Activated CD4-positive, alpha-beta T cell treated with anti-CD3 and anti-CD28 coated beads, Interleukin-2, amount 50 U/mL, for 24 hours (primary cell): Measurements from ENCODE around the gene DOHH.

Source experiments
- DNase-seq, 2 donors: peaks; one replicate each; pipeline ENCODE4 v3.0.0-alpha.2; 2020; ENCODE audit warnings: low read depth in 1 of 2, low spot score in 1 of 2

The DOHH gene, protein sequence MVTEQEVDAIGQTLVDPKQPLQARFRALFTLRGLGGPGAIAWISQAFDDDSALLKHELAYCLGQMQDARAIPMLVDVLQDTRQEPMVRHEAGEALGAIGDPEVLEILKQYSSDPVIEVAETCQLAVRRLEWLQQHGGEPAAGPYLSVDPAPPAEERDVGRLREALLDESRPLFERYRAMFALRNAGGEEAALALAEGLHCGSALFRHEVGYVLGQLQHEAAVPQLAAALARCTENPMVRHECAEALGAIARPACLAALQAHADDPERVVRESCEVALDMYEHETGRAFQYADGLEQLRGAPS

DNA sequence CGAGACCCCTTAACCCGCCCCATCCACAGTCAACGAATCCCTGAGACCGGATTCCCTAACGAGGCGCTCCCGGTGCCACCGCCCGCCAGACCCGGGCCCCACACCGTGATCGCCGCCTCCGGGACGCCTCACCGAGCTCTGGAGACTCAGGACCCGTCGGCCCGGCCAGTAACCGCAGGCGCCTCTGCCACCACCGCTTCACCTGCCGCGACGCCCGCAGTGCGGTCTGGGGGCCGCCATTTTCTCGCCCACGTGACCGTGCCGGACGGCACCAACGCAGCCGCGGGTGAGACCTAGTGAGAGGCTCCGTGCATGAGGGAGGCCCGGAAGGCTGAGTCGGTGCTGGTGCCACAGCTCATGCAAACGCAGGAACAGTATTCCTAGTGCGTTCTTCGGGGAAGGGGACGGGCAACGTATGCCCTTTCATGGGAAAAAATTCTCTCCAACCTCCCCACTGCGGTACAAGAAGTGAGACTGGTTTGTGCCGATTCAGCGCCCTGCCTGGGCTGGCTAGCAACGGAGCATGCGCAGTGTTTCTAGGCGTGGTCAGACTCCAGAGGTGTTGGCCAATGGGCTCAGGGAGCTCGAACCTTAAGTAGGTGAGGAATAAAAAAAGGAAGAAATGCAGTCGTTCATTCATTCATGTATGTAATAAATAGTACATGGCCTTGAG lies at the start of gene DOHH:
TSS of gene DOHH (minus strand) at position 246 of the 673 bp plus-strand sequence. CDS start 3,860 bp downstream, outside the sequence.
- peak; percentile 84 to 96 for DNase-seq

DNA sequence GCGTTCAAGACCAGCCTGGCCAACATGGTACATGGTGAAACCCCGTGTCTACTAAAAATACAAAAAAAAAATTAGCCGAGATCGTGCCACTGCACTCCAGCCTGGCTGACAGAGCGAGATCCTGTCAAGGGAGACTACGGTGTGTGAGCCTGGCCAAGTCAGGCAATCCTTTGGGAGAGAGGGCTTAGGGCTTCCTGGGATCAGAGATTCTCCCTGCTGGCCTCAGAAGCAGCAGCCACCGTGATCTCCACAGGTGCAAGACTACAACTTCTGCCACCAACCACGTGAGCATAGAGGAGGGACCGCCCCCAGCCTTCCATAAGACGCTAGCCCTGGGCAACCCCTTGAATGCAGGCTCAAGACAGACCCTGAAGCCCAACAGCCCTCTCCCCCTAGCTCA lies 49.3 kb upstream of the DOHH start:
- DNase-seq, result no peak

DNA sequence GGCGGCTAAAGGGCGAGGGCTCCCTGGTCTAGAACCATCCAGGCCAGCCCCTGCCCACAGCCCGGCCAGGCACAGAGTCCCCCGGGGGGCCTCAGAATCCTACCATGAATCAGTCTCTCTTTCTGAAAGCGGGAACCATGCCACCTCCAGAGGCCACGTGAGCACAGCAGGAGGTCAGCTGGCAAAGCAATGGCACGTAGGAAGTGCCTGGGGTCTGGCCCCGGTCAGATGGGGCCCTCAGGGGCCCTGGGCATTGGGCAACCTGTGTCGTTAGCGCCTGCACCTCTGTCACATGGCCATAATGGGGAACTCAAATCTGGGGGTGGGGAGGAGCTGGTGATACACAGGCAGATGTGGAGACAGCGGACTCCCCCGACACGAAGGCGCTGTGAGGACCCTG lies 48.1 kb upstream of the DOHH start:
- no peak for DNase-seq

DNA sequence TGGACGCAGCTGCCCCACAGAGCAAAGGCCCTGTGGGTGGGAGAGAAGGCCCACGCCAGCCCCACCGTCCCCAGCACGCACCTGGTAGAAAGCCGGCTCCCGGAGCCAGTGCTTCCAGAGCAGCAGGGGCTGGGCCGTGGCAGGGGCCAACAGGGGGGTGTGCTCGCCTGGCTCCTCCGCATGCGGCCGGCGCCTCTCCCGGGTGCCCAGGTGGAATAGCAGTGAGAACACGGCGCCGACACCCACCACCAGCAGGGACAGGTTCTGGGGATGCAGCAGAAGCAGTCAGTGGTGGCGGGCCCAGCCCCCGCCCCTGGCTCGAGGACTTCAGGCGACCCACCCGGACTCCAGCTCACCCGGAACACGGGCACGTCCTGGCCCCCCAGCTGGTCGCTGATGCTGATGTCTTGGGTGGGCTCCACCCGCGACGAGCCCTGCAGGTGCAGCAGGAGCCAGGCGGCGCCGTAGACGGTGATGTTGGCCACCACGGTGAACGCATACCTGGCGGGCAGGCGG lies 47.4 kb upstream of the DOHH start:
- no peak for DNase-seq

DNA sequence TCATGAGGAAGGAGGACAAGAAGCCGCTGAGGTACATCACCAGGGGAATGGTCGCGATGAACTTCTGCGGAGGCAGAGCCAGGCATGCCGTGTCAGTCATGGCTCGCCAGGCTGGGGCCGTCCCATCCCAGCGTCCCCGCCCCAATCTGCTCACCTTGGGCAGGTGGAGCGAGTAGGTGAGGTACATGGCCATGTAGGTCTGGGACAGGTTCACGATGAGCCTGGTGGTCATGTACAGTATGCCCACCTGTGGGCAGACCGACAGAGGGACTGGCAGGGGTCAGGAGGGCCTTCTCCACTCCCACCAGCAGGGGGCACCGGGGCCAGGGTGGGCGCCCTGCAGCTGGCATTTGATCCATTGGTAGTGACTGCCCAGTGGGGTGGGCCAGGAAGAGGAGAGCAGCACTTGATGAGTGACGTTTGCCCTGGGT lies 46.8 kb upstream of the DOHH start:
- no peak for DNase-seq

DNA sequence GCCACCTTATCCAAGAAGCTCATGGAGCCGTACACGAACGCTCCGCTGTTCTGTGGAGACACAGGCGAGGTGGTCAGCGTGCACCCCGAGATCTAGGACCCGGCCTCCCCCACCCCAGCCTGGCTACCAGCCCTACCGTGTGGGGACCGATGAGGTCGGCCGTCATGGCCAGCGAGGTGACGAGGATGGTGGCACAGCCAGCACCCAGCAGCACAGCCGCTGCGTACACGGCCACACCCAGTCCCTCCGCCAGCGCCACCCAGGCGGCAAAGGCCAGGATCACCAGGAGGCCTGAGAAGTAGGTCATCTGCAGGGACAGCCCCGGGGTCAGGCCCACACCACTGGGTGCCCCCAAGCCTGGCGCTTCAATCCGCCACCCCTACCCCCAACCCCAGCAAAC lies 45.6 kb upstream of the DOHH start:
- DNase-seq, result no peak

DNA sequence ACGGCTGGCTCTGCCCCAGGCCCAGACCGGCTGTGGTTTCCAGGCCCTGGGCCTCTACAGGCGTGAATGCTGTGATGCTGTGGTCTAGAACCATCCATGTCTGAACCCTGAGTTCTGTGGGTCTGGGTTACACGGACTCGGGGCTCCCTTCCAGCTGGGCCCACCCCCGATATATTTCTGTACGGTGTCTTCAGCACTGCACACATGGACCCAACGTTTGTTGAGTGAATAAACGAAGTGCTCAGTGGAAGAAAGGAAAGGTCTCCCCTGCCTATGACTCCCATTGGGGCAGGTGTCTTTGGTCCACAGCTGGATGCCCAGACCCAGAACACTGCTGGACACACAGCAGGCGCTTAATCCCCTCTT lies 45.2 kb upstream of the DOHH start:
- no peak for DNase-seq

DNA sequence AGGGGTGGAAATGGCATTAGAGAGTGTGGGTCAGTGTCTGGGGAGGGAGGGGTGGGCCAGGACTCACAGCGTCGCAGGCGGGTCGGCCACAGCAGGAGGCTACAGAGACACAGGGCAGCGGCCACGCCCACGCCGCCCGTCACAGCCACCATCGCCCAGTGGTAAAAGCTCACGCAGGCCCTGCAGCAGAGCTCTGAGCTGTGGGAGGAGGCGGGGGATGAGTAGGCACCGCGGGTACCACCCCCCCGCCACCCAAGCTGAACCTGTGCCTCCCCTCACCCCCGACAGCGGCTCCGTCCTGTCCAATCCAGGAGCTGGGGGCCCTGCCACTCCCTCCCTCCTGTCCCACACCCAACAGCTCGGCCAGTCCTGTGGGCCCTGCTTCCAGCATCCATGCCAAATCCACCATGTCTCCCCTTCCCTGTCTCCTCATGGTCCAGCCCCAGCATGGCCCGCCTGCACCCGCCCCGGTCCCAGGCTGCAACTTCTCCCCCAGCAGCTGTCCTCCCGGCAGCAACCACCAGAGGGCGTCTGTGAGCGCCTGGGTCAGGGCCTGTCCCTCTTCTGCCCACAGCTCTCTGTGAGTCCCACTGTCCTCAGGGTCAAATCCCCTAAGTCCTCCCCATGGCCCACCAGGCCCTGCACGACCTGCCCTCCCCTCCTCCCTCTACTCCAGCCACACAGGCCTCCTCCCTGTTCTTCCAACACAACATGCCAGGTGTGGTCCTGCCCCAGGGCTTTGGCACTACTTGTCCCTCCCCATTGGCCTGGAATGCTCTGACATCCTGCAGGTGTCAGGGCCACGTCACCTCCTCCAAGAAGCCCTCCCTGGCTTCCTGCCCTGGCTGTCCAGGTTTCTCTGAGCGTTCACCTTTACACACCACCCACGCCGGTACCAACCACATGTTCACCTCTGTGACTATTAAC lies 44.5 kb upstream of the DOHH start:
- DNase-seq, result peak; percentile 61 to 77

DNA sequence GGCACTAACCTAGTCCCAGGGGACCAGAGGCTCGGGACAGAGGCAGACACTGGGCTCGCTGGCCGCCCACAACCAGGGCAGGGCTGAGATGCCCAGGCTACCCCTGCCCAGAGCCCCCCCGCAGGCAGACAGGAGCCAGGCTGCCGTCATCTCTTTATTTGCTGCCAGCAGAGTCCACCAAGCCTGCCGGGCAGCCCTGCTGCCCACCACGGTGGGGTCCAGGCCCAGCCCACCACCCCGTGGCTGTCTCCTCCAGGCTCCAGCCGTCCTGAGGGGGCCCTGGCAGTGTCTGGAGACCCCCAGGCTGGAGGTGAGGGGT lies 43.5 kb upstream of the DOHH start:
- no peak for DNase-seq

DNA sequence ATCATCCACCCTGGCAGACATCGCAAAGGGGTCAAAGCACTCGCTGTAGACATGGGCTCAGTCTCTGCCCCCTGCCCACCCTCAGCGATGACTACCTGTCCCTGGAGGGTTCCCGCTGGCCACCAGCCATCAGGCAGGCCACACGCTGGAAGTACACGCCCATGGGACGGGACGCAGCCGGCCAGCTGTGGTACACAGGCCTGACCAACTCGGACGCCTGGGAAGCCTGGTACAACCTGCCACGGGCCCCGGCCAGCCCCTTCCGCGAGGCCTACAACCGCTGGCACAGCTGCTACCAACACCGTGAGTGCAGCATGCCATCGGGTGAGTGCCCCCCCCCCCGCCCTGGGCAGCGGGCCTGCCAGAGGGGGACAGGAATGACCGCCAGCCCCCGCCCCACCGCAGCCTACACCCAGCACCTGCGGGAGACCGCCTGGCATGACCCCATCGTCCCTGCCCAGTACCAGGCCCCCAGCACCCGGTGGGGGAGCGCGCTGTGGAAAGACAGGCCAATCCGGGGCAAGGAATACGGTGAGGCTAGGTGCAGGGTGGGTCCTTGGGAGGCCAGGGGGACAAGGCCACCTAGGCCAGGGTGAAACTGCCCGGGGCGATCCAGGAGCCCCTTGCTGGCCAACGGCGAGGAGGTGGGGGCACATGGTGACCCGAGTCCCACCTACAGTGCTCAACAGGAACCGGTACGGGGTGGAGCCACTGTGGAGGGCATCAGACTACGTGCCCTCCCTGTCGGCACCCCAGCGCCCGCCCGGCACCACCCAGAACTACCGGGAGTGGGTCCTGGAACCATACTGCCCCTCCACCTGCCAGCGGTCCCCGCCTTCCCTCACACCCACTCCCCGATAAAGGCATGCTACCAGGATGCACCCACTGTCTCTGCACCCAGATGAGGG lies 42.9 kb upstream of the DOHH start:
- DNase-seq, result no peak

DNA sequence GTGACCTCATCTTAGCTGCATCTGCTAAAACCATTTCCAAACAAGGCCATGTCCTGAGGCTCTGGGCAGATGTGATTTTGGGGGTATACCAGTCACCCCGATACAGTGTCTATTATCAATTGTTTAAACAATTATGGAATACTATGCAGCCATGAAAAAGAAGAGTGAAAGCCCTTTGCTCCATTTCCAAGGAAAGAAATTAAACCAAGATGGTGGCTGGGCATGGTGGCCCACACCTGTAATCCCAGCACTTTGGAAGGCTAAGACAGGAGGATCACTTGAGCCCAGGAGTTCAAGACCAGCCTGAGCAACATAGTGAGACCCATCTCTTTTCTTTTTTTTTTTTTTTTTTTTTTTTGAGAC lies 39.3 kb upstream of the DOHH start:
- no peak for DNase-seq

DNA sequence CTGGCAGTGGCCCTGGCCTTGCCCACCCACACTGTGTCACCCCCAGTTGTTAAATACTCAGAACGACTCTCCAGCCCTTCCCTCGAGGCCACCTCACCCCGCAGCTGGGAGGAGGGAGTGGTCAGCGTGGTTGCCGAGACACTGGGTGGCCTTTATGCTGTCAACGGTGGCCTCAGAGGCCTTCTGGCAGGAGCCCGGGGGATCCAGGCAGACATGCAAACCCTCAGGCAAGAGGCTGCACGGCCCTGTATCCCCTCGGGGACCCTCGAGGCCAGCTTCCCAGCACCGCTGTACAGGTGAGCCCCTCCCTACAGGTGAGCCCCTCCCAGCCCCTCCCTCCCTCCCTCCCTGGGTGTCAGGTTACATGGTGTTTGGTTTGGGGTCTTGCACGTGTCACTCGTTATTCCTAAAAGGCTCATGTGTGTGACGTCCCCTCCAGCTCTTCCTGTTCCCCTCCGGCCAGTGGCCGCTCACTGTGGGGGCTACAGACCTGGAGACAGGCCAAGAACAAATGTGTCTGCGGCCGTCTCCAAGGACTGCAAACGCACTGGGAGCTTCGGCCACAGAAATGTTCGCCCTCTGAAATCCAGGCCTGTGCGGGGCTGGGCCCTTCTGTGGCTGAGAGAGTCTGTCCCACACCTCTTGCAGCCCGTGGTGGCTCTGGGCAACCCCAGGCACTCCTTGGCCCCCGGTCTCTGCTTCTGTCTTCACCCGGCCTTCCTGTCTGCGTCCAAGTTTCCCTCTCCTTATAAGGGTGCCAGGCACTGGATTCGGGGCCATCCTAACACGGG lies 38.7 kb upstream of the DOHH start, which contains the start of gene TEKTIP1:
TSS of gene TEKTIP1 (plus strand) at position 210 of the 791 bp plus-strand sequence. CDS start at position 214, 4 bp downstream.
- no peak for DNase-seq

DNA sequence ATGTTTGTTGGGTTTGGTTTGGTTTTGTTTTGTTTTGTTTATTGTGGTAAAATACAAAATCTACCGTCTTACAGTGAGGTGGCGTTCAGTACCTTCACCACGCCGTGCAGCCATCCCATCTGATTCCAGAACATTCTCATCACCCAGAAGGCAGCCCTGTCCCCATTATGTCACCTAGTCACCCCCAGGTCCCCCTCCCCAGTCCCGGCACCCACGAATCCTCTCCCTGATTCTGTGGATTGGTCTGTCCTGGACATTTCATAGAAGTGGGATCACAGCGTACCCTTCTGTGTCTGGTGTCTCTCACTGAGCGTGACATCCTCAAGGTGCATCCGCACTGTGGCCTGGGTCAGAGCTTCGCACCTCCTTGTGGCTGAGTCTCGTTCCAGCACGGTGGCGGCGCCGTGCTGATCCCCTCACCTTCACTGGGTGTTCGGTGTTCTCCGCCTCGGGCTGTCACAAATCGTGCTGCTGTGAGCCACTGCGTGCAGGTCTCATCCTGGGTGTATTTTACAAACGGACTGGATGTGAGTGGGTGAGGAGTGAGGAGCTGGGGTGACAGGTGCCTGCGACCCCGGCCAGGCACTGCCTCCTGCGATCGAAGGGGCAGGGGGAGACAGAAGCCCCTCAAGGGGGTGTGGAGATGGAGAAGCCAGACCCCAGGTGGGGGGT lies 37.9 kb upstream of the DOHH start:
- DNase-seq, result no peak

DNA sequence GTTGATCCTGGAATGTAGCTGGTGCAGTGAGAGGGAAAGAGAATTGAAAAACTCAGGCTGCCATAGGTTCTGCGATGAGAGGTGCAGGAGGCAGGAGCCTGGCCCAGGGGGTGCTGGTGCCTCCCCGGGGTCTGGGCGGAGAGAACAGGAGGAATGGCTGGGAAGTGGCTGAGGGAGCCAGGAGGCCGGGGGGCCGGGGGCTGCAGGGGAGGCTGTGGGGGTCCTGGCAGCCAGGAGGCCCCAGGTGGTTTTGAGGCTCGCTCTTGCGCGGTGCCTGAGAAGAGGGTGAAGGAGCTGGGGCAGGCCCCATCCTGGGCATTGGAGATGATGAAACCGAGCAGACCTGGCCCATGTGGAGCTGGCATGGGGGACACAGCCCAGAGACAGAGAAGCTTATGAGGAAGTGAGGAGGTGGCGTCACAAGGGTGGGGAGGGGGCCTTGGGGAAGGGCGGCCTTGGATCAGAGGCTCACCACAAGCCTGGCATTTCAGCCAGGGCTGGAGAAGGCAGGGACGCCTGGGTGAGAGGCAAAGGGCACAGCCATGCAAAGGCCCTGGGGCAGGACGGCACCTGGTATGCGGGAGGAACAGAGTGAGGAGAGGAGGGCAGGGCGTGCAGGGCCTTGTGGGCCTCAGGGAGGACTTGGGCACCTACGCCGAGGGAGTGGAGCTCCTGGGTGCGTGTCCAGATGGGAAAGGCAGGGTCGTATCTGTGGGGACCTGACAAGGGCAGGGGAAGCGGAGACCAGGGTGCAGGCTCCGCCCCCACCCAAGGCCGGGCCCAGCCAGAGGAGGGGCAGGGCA lies 37.2 kb upstream of the DOHH start:
- DNase-seq, result no peak

DNA sequence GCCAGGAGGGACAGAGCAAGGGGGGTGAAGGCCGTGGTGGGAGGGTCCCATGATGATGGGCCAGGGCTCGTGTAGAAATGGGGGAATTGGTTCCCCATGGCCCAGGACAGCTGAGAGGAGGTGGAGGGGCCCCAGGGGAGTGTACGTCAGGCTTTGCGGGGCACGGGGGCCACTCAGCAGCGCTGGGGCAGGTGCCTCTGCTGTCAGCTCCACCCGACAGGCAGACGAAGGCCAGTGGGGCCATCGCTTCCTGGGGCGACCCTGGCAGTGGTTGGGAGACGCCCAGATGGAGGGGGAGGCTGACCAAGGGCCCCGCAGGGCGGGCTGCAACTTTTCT lies 36.6 kb upstream of the DOHH start:
- DNase-seq, result no peak

DNA sequence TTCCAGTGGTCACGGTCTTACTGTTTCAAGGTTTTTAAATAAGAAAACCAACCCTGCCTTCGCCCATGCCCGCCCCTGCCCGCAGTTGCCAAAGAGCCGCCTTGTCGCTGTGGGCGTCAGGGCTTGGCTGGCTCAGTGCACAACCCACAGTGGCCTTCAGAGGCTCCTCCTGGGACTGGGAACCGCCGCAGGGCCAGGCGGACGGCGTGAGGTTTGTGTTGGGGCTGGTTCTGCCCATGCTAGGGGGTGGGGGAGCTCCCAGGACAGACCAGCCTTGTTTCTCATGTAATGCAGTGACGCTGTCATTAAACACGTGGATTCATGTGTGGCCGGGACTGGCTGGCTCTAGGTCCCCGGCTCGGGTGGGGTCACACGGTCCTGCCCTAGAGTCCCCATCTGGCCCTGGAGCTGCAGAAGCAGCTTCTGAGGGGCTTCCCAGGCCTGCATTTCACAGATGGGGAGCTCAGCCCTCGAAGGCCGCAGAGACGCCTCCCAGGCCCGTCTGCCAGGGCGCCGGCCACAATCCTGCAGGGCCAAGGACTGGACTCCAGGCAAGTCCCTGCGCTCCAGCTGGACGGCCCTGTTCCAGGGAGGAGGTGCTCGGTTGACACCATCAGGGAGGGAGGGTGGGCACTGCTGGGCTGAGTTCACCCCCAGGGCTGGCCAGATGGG lies 36.1 kb upstream of the DOHH start:
- no peak for DNase-seq

DNA sequence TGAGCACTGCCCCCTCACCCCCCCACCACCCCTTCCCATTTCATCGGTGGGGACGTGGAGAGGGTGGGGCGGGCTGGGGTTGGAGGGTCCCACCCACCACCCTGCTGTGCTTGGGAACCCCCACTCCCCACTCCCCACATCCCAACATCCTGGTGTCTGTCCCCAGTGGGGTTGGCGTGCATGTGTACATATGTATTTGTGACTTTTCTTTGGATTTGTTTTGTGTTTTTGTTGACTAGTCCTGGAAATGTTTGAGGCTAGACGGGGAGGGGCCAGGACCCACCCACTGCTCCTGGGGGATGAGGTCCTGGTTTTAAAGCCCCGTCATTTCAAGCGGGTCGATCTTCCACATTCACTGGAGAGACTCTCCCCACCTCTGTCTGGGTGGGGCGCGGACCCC lies 35.5 kb upstream of the DOHH start:
- no peak for DNase-seq

DNA sequence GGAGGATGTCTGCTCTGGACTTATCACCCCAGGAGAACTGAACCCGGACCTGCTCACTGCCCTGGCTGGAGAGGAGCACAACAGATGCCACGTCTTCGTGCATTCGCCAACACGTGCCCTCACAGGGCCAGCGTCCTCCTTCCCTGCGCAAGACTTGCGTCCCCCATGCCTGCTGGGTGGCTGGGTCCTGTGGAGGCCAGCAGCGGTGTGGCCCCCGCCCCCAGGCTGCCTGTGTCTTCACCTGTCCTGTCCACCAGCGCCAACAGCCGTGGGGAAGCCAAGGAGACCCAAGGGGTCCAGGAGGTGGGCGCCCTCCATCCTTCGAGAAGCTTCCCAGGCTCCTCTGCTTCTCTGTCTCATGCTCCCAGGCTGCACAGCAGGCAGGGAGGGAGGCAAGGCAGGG lies 35.1 kb upstream of the DOHH start:
- no peak for DNase-seq
